GM18519 (cell line): Measurements from ENCODE around the gene DISP3.

Experiments
- ATAC-seq: cut with Tn5 transposase; IDR thresholded peaks from one replicate; pipeline ENCODE4 v1.9.1; 2021; ENCODE audit warnings: mild to moderate bottlenecking, moderate library complexity; ENCODE audit not compliant: unreplicated experiment, low FRiP score

Gene DISP3

DNA sequence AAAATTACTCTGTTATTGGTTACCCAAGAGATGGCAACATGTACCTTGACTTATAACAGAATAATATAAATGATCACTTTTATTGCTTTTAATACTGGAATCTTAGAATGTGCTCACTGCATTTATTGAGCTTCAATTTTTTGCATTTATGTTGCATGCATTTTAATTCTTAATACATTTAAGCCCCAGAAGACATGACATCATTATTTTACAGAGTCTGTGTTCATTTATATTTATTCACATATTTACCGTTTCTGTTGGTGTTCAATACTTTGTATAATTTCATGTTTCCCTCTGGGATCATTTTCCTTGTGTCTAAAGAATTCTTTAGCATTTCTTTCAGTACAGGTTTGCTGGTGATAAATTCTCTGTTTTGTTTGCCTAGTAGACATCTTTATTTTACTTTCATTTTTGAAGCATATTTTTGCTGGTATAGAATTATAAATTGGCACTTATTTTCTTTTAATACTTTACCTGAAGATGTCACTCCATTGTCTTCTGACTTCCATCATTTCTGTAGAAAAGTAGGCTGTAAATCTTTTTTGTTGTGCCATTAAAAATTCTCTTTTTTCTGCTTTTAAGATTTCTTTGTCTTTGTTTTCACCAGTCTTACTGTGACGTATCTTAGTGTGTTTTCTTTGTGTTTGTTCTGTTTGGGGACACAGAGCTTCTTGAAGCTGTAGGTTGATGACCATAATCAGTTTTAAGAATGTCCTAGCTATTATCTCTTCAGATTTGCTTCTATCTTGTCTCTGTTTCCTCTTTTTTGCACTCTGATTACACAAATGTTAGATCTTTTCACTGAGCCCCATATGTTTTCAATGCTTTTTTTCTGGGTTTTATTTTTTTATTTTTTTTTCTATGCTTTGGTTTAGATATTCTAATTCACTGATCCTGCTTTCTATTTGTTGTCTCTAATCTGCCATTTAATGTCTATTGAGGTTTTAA, 26.9 kb downstream of the DISP3 start:
- no peak for ATAC-seq

DNA sequence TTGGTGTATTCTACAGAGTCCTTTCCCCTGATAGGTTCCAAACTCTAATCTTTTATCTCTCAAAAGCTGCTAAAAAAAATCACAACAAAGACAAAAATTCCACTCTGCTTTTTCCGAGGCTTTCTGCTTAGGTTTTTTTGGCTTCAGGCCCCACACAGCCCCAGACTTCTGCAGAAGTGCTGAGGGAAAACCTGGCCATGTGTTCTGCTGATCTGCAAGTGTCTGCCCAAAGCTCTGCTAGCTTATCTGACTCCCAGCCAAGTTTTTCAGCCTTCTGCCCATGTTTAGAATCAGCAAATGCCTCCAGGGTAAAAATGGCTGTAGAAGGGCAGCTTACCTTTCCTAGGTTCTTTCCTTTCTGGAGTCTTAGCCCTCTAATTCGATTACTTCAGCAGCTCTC, 28.4 kb downstream of the DISP3 start:
- ATAC-seq: no peak

- no peak for ATAC-seq
These were observed 34.7 kb downstream of the DISP3 start for GRCh38 chr1:11513681-11514080.

DNA sequence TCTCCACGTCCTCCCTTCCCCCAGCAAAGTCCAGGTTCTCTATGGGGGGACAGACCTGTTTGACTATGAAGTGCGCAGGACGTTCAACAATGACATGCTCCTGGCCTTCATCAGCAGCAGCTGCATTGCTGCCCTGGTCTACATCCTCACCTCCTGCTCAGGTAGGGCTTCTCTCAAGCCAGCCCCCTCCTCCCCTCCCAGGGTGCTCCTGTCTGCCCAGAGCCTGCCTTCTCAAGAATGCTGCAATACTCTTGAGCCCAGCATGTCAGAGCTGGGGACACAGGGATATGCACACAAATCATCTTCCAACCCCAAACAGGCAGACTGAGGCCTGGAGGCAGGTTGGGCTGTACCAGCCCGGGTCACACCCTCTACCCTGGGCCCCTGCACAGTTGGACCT, 35.4 kb downstream of the DISP3 start:
- no peak for ATAC-seq

GRCh38 chr1:11515368-11516300, 36.7 kb downstream of the DISP3 start:
- ATAC-seq: no peak

- ATAC-seq: no peak
These were observed 38.1 kb downstream of the DISP3 start for GRCh38 chr1:11516961-11517635.

DNA sequence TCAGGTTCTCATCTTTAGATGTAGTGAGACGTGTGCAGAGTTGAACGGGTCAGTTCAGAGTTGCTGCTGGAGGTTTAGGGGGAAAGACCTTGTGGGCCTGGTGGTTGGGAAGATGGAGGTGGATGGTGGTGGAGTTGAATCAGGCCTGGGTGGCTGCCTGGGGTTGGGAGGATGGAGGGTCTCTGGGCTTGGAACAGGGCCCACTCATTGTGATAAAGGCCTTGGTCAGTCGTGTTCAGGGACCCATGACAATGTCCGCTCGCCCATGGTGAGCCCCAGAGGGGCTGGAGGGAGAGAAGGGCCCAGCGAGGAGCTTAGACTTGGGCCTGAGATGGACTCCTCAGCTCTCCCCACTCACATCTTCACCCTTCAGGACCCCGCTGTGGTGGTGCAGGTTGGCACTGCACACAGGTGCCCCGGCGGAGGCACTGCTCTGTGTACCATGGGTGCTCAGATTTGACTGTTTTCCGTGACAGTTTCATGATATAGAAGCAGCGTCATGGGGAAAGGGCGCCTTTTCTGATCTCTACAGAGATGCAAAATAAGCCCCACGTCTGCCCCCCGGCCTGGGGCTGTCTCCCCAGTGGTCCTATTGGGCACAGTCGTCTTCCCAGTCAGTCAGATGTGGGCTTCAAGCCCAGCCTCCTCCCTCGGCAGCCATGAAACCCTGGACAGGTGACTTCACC, 39.2 kb downstream of the DISP3 start:
- no peak for ATAC-seq

- no peak for ATAC-seq
These were observed 40.1 kb downstream of the DISP3 start for GRCh38 chr1:11518791-11519628.

DNA sequence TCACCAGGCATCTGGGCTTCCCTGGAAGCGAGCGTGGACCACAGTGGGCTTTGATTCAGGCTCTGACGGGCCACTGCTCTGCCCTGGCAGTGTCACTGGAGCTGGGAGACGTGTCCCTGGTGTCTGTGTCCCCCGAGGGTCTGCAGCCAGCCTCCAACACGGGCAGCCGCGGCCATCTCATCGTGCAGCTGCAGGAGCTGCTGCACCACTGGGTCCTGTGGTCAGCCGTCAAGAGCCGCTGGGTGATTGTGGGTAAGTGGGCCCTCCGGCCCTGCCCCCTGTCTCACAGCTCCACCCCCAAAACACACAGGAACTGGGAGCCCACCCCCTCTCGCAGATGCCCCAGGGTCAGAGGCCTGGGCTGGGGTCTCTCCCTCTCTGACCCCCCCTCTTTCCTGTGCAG, 40.7 kb downstream of the DISP3 start:
- ATAC-seq: no peak

DNA sequence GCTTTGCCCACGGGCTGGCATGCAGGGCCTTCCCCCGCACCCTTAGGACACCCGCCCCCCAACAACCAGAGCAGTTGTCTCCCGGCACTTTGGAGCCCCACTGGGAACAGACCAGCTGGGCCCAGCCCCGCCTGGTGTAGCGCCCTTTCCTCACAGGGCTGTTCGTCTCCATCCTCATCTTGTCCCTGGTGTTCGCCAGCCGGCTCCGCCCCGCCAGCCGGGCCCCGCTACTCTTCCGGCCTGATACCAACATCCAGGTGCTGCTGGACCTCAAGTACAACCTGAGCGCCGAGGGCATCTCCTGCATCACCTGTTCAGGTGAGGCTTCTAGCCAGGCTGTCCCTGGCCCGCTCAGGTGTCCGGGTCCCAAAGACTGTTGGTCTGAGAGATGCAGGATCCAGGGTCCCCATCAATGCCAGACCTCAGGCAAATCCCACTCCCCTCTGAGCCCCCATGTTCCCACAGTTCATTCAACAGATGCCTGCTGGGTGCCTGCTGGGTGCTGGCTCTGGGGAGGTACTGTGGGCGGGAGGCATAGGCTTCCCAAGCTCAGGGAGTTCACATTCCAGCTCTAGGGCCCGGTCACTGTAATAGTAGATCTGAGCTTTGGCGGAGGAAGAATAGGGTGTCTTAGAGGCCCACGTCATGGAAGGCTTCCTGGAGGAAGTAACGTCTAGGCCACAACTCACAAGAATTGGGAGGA, 41.7 kb downstream of the DISP3 start:
- ATAC-seq: no peak

DNA sequence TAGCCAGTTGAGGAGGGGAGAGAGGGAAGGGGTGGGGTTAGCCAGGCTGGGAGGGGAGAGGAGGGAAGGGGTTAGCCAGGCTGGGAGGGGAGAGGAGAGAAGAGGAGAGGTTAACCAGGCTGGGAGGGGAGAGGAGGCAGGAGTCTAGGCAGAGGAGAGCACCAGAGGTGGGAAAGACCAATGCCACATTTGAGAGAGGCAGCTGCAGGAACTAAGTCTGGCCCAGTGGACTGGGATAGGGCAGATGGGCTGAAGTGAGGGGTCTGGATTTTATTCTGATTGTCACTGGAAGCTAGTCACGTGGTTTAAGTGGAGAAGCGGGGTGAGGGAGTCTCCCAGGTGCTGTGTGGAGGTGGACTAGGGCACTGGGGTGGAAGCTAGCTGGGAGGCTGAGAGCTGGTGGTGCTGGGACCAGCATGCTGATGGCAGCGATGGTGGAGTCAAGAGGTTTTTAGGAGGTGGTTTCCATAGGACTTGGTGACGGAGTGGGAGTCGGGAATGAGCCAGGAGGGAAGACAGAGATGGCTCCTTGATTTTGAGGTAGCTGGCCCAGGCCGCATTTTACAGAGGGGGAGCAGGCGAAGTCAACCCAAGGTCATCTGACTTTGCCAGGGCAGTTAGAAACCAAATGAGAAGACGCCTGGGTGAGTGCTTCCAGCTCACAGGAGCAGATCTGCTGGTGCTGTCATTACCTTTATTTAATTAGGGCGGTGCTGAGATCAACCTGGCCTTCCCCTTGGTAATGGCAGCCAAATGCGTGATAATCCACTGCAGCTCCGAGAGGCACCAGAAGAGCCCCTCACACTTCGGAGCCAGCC, 42.8 kb downstream of the DISP3 start:
- no peak for ATAC-seq

- ATAC-seq: no peak
These were observed 43.7 kb downstream of the DISP3 start for GRCh38 chr1:11522400-11523235.

DNA sequence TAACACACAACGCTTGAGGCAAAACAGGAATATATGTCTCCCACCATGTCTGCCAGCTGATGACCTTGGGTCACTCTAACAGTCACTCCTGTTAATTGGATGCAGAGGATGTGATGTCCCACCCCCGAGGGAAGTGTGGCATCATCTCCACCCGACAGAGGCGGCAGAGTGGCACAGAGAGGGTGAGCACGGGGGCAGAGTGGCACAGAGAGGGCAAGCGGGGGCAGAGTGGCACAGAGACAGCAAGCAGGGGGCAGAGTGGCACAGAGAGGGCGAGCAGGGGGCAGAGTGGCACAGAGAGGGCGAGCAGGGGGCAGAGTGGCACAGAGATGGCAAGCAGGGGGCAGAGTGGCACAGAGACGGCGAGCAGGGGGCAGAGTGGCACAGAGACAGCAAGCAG, 44.3 kb downstream of the DISP3 start:
- no peak for ATAC-seq

DNA sequence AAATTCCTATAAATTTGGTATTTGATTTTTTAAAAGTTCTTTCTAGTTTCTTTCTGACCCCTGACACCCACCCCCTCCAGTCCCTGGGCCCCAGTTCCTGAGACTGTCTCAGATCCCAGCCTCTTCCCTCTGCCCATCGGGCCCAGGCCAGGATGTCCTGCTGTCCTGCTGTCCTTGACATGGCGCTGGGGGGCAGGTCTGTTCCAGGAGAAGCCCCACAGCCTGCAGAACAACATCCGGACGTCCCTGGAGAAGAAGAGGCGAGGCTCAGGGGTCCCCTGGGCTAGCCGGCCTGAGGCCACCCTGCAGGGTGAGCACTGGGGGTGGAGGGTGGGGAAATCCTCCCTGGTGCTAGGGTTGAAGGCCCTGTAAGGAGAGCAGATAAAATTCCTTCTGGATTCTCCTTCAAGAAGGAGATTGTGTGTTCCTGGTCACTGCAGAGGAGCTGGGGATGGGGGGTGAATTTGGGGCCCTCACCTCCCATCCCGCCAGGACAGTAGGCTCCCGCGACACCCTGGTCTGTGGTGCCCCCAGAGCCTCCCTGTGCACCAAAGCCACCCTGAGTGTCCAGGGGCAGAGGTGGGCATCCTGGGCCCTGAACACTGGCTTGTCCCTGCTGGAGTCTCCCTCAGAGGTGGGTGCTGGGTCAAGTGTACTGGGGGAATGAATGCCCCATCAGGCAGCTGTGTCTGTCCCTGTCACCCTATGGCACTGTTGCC, 45.0 kb downstream of the DISP3 start:
- ATAC-seq: no peak

DNA sequence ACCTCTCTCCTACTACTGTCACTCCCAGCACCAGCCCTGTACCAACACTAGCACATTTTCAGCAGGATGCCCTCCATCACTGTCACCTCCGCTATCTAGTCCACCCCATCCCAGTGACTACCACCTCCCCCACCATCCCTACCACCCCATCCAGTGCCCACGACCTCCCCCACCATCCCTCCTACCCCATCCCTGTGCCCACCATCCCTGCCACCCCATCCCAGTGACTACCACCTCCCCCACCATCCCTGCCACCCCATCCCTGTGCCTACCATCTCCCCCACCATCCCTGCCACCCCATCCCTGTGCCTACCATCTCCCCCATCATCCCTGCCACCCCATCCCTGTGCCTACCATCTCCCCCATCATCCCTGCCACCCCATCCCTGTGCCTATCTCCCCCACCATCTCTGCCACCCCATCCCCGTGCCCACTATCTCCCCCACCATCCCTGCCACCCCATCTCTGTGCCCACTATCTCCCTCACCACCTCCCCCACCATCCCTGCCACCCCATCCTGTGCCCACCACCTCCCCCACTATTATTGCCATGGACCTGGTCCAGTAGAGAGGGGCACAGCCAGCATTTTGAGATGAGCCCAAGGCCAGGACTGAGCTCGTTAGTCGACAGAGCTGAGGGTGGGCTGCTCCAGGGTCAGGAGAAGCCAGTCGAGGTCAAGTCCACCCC, 45.7 kb downstream of the DISP3 start:
- ATAC-seq: no peak

- ATAC-seq: no peak
These were observed 46.2 kb downstream of the DISP3 start for GRCh38 chr1:11525151-11525505.
